Panc1 (cell line): Measurements from ENCODE around the gene ZNF688. TPM values are rescaled to one million over a fixed set of nuclear protein-coding genes. Genes with fewer than 3 reads are reported as not detected.
A peak's percentile ranks its signal among the peaks of the same experiment; 100 is the strongest.

ENCODE experiments used
- ATAC-seq: fragments of 200-7000 bp; cut with Tn5 transposase; 2 replicates; pipeline ENCODE4 v1.9.1; 2020; ENCODE audit warnings: mild to moderate bottlenecking, moderate library complexity
- BruUV-seq: library from RNA; stranded (reverse); fragments of 400-500 nt; replicated peaks from 2 replicates; lab custom pipeline; 2021; lab: Mats Ljungman, UMichigan
- CTCF ChIA-PET: fragments of 300-600 bp; sonication (Branson Sonifier 250); formaldehyde crosslinking; loops from one replicate; lab custom pipeline; 2022; ENCODE audit warnings: antibody characterized with exemption; lab: Charles Lee
- POLR2A ChIA-PET: fragments of 300-600 bp; sonication (Branson Sonifier 250); formaldehyde crosslinking; loops from one replicate; lab custom pipeline; 2022; ENCODE audit warnings: antibody characterized with exemption; lab: Charles Lee
- DNase-seq: peaks from one replicate; pipeline ENCODE4 v3.0.0-alpha.2; 2010; ENCODE audit warnings: low read depth, low spot score
- H3K27ac ChIP-seq: 2 replicates; pipeline ENCODE4 v1.5.1; 2011; ENCODE audit warnings: mild to moderate bottlenecking, low read length, inconsistent platforms
- H3K27me3 ChIP-seq: fragments of 200-500 bp; sonication (Bioruptor generic); 2 replicates; pipeline ENCODE4 v1.6.0; 2014; ENCODE audit warnings: low read length, inconsistent platforms; ENCODE audit not compliant: control insufficient read depth, insufficient read depth
- H3K36me3 ChIP-seq: fragments of 200-500 bp; sonication (Bioruptor generic); 2 replicates; pipeline ENCODE4 v1.5.1; 2014; ENCODE audit warnings: inconsistent platforms, mild to moderate bottlenecking, low read length, moderate library complexity; ENCODE audit not compliant: control insufficient read depth, insufficient read depth
- H3K4me1 ChIP-seq: 2 replicates; pipeline ENCODE4 v1.5.1; 2011; ENCODE audit warnings: inconsistent platforms, mild to moderate bottlenecking, low read length, moderate library complexity; ENCODE audit not compliant: control insufficient read depth, insufficient read depth
- H3K4me3 ChIP-seq, 2 experiments: 2 replicates each; pipeline ENCODE4 v1.5.1; 2011 to 2012; ENCODE audit warnings: low read depth in 2 of 2, low read length in 2 of 2, mild to moderate bottlenecking in 2 of 2, inconsistent platforms in 1 of 2, moderate library complexity in 1 of 2
- H3K9me3 ChIP-seq: fragments of 200-500 bp; sonication (Bioruptor generic); 2 replicates; pipeline ENCODE4 v1.5.1; 2014; ENCODE audit warnings: low read depth, mild to moderate bottlenecking, inconsistent platforms, low read length, moderate library complexity; ENCODE audit not compliant: control insufficient read depth, insufficient read depth
- CTCF ChIP-seq: fragments of 450-650 bp; IDR thresholded peaks from 2 replicates; pipeline ENCODE4 v1.5.1; 2017; ENCODE audit warnings: mild to moderate bottlenecking
- POLR2AphosphoS5 ChIP-seq: IDR thresholded peaks from 2 replicates; pipeline ENCODE4 v1.6.1; 2012; ENCODE audit warnings: mild to moderate bottlenecking, low read depth, low read length, moderate library complexity
- SIN3A ChIP-seq: IDR thresholded peaks from 2 replicates; pipeline ENCODE4 v1.6.1; 2012; ENCODE audit warnings: low read depth, mild to moderate bottlenecking, low read length, moderate library complexity, borderline replicate concordance; ENCODE audit not compliant: insufficient read depth
- TCF7L2 ChIP-seq: IDR thresholded peaks from 2 replicates; pipeline ENCODE4 v1.6.1; 2011; ENCODE audit warnings: mild to moderate bottlenecking, low read depth, low read length, inconsistent platforms
- in situ Hi-C: cut with HindIII; loops from 2 replicates; pipeline ENCODE4 v1.10.0; 2016; ENCODE audit warnings: low sequenced_read_pairs, low pct_unique_long_range_greater_than_20kb
- intact Hi-C: fragments of 100-400 bp; cut with micrococcal nuclease; formaldehyde crosslinking; loops from one replicate; pipeline ENCODE4 v1.10.0; 2022; ENCODE audit not compliant: unreplicated experiment
- total RNA-seq: library from RNA; stranded (reverse); gene quantifications from one replicate; pipeline ENCODE4 v1.2.1, GENCODE V29; 2021; ENCODE audit not compliant: unreplicated experiment
- TF ChIP-seq, protein P1 (sequence below), 2 experiments: IDR thresholded peaks; 2 replicates each; pipeline ENCODE4 v1.6.1; 2011 to 2012; ENCODE audit warnings: low read depth in 2 of 2, control low read depth in 1 of 2, low read length in 1 of 2, mild to moderate bottlenecking in 1 of 2, moderate library complexity in 1 of 2; ENCODE audit not compliant: insufficient read depth in 1 of 2

ZNF688 gene
- total RNA-seq, 1 experiment from 2014 or later = 7.7 TPM

DNA sequence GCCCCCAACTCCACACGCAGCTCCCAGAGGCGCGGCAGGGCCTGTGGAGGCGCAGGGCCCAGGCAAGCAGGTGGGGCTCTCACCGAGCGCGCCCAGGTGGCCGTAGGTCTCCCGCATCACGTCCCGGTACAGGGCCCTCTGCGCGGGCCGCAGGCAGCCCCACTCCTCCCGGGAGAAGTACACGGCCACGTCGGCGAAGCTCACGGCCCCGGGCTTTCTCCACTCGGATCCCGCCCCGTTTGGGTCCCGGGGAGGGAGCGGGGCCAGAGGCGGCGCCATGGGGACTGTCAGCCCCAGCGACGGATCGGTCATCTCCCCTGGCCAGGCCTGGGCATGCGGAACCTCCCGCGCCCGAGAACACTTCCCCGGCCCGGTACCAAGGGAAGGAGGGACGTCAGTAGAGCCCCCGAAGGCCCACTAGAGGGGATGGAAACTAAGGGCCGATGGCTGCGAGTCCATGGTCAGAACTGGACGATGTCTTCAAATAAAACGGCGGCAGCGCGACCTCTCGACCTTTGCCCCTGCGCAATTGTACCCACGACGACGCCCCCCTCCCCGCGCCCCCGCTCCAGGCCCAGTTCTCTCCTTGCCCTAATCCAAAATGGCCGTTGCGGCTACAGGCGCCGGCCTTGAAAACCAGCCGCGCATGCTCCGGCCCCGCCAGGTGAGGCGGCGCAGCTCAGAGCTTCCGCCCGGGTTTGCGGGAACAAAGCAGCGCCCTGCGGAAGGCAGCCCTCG is 37.0 kb downstream of the ZNF688 start, which contains the start of gene ZNF747:
Gene ZNF747 (minus strand): TSS at position 491 of the 738 bp plus-strand sequence. CDS start 179 bp downstream, at position 312.
- DNase-seq = no peak
- H3K4me1 ChIP-seq = peaks cover 15% of the 10 kb centered on the region
- H3K9me3 ChIP-seq = no peaks in the 10 kb centered on the region
- in situ Hi-C loops (no loop called here), intact Hi-C loops (no loop called here)
- H3K36me3 ChIP-seq = no peaks in the 10 kb centered on the region
- CTCF ChIA-PET = interaction anchor here (1.6 kb wide), 1 partner anchor 104 kb away, joined by 5 read pairs; the partner anchor contains the start of gene DCTPP1
- peak; percentile 91 for ATAC-seq
- TF ChIP-seq, protein P1, sequence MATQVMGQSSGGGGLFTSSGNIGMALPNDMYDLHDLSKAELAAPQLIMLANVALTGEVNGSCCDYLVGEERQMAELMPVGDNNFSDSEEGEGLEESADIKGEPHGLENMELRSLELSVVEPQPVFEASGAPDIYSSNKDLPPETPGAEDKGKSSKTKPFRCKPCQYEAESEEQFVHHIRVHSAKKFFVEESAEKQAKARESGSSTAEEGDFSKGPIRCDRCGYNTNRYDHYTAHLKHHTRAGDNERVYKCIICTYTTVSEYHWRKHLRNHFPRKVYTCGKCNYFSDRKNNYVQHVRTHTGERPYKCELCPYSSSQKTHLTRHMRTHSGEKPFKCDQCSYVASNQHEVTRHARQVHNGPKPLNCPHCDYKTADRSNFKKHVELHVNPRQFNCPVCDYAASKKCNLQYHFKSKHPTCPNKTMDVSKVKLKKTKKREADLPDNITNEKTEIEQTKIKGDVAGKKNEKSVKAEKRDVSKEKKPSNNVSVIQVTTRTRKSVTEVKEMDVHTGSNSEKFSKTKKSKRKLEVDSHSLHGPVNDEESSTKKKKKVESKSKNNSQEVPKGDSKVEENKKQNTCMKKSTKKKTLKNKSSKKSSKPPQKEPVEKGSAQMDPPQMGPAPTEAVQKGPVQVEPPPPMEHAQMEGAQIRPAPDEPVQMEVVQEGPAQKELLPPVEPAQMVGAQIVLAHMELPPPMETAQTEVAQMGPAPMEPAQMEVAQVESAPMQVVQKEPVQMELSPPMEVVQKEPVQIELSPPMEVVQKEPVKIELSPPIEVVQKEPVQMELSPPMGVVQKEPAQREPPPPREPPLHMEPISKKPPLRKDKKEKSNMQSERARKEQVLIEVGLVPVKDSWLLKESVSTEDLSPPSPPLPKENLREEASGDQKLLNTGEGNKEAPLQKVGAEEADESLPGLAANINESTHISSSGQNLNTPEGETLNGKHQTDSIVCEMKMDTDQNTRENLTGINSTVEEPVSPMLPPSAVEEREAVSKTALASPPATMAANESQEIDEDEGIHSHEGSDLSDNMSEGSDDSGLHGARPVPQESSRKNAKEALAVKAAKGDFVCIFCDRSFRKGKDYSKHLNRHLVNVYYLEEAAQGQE (IDR thresholded peaks at IDR 0.05; ENCODE audit: insufficient read depth in 1 of 2, low read depth in 2 of 2, low read length in 1 of 2) = no peak
- TF ChIP-seq TCF7L2 (peak; percentile 92), POLR2AphosphoS5 (peak; percentile 90), CTCF (no peak; the same call in 1 of the 2 replicates), SIN3A (peak; percentile 72; the same call in 1 of the 2 replicates)
- H3K4me3 ChIP-seq = peak within 1 kb of the TSS; percentile 58 to 67
- BruUV-seq = TSS peak; percentile 79
- peak within 1 kb of the TSS; percentile 99 for H3K27ac ChIP-seq
- POLR2A ChIA-PET = no interaction called here
- no peaks in the 10 kb centered on the region for H3K27me3 ChIP-seq

- intact Hi-C loops = no loop called here
These were observed 37.7 kb downstream of the ZNF688 start for GRCh38 chr16:30533748-30534367.

More at GRCh38 chr16:30533748-30534367, 37.7 kb downstream of the ZNF688 start:
- no peak for TF ChIP-seq CTCF
- no peak for TF ChIP-seq TCF7L2
- peak overlapping the region; percentile 58 to 67 for H3K4me3 ChIP-seq
- H3K36me3 ChIP-seq = no peaks in the 10 kb centered on the region
- DNase-seq = no peak
- H3K9me3 ChIP-seq = no peaks in the 10 kb centered on the region
- no TSS peak for BruUV-seq
- peak overlapping the region; percentile 99 for H3K27ac ChIP-seq
- peaks cover 15% of the 10 kb centered on the region for H3K4me1 ChIP-seq
- H3K27me3 ChIP-seq = no peaks in the 10 kb centered on the region
- POLR2A ChIA-PET = no interaction called here
- CTCF ChIA-PET = no interaction called here
- in situ Hi-C loops = no loop called here
- ATAC-seq = peak; percentile 58
